HG03432 (cell line): ENCODE measurements around the gene HIRA.
A peak's percentile ranks its signal among the peaks of the same experiment; 100 is the strongest.
"Not testable (repeated sequence)": the region's sequence is repeated elsewhere in the genome, so short reads cannot be mapped to it uniquely, and the experiment has no call there.

Experiments used
- ATAC-seq: cut with Tn5 transposase; IDR thresholded peaks from one replicate; pipeline ENCODE4 v1.9.1; 2021; ENCODE audit warnings: mild to moderate bottlenecking, moderate library complexity; ENCODE audit not compliant: unreplicated experiment

HIRA gene

DNA sequence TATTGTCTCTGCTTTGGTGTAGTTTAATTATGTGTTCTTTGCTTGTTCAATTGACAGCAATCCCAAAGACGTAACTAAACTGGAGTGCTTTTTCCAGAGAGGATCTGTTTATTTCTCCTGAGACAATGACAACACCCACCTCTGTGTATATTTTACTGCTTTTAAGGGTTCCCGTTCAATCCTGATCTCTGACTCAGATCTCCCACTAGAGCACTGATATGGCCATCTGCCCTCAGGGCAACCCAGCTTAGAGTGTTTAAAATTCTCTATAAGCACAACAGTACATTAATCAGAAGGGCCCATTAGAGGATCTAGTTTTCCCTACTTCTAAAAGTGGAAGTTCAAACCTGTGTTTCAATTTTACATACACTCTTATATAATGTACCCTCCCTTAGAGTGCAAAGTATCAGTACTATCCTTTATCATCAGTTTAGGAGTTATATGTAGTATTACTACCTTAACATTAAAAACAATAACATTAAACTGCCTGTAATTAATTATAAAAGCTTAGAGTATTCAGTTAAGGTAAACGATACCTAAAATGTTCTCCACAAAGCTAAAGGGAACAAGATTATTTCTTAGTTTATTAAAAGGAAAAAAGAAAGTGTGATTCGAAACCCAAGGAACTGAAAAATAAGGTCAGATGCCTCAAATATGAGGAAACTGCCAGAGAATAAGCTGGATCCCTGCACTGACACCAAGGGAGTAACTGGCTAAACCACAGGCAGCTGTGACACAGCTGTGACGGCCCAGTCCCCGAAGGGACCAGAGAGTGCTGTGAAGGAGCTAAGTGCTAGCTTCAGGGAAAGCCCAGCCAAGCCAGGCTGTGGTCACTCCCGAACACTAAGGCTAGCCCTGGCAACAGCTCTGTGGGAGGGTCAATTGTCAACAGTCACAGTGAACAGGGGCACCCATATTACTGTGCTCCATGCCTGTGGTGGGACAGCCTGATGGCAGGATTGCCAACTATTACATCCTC, 32.2 kb upstream of the HIRA start:
- no peak for ATAC-seq

DNA sequence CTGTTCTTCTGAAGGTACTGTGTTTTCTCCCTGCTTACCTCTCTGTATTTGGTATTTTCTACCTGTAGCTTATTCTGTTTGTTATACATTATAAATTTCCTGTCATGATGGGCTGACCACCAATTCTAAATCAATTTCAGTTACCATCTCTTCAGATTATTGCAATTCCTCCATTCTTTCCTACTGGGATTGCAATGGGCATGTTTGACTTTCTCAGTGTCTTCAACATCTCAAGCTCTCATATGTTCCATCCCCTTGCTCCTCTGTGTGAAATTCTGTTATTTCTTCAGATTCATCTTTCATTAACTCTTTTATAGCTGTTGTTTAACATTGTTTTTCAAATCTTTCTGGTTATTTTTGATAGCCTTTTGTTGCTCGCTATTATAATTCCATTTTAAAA, 31.5 kb upstream of the HIRA start:
- ATAC-seq = no peak

DNA sequence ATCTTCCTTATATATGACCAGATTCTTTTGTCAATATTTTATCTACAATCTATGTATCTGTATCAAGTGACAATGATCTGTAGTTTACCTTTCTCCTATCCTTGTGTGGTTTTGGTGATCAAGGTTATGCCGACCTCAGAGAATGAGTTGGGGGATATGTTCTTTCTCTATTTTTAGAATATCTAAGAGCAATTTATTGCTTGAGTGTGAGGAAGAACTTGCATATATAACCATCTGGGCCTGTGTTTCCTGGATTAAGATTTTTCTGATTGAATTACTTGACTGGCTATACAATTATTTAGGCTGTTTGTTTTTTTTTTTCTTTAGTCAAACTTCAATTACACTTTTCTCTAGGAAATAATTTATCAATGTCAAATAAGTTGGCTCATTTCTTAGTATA, 30.0 kb upstream of the HIRA start:
- ATAC-seq = no peak

DNA sequence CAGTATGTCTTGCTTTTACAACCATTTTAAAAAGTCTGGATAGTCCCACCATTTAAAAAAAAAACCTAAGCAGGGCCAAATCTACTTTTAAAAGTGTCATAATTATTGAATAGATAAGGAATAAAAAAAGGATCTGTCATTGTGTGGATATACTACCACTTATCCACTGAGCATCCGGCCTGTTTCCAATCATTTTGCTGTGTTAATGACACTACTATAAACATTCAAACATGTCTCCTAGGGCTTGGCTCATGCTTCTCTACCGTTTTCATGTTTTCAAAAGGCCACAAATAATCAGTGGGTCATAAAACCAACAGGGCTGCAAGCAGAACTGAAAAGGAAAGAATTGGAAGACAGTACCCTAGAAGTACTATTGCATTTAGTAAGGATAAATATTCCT, 28.5 kb upstream of the HIRA start:
- no peak for ATAC-seq

DNA sequence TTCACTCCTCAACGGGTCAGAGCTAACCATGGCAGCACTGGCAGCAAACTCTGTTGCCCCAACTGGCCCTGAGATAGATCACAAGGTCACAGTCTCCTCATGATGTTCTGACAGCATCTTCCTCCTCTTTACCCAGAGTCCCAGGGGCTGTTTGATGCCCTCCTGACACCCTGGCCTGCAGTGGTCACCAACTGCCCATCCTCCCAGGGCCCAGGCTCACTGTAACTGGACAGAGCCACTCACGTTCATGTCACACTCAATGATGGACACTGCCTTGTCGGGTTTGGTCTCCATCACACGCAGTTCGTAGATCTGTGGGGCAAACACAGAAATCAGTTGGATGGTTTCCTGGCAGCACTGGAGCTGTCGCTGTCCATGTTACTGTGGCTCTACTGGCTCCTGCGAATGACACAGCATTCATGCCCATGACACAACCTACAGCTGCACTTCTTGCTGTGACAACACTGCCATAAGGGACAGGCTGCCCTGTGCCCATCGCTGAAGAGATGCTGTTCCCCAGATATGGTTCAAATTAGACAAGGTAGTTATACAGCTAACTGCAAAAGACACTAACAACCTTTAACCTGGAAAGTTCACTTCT, 26.4 kb upstream of the HIRA start:
- no peak for ATAC-seq

DNA sequence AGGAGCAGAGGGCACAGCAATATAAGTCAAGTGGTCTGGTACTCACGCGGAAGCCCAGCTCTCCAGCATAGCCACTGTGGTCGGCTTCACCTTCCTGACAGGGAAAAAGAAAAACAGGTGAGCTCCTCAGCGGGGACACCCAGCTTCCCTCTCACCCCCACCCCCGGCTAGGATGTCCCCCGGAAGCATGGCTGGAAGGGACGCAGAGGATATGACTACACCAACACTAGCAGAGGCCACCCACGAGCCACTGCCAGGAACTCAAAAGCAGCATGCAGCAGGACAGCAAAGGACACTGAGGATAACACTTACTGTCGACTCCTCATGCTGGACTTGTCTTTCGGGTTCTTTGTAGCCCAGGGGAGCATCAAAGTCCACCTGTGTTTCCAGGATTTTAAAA, 25.0 kb upstream of the HIRA start:
- no peak for ATAC-seq

DNA sequence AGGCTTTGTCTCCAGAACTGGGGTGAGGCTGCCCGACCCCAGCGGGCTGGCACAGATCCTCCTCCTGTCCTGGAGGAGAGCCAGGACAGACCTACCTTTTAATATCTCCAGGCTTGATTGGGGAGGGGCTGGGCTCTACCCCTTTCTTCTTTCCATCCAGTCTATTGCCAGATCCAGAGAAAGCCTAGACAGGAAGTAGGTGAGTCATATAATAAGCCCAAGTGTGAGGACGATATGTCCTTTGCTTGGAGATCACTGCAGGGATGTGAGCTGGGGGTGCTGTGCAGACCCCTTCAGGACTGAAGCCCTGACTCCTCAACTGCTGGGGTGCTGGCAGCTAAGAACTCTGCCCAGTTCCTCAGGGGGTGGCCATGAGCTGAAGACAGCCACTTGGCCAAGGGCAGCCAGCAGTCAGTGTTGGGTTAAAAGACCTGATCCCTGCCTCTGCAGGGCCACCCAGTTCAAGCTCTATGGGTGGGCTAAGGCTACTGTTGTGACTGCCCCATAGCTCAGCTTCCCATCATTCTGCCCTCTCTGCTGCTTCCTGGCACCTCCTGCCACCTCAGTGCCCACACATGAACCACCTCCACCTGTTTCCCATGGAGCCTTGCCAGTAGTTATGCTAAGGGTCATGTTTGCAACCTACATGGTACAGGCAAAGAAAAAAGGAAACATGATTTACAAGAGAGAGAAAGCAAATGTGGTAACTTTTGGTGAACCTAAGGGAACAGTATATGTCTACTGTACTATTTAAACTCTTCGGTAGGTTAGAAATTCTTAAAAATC, 24.2 kb upstream of the HIRA start:
- no peak for ATAC-seq

DNA sequence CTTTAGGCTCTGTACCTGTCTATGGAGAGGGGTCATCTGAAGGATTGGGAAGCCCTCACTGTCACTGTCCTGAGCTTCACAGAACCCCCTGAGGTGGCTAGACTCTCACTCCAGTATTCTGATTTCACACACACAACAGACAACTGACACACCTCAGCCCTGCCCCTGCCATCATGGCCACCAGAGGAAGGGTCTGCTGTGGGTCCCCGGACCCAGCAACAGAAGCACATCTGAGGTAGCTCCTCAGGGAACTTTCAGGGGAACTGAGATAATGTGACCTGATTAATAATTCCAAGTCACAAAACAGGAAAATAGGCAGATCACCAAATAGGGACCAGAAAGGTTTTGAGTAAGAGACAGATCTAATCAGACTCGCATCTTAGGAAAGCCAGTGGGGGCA, 23.5 kb upstream of the HIRA start:
- no peak for ATAC-seq

DNA sequence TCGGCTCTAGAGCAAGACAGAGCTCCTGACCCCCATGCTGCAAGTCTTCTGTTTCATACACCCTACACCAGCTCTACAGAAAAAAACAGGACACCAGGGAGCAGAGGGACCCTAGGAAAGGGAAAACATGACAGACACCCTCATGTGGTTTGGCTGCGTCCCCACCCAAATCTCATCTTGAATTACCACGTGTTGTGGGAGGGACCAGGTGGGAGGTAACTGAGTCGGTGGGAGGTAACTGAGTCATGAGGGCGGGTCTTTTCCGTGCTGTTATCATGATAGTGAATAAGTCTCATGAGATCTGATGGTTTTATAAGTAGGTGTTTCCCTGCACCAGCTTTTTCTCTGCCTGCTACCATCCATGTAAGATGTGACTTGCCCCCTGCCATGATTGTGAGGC, 22.6 kb upstream of the HIRA start:
- ATAC-seq = no peak

DNA sequence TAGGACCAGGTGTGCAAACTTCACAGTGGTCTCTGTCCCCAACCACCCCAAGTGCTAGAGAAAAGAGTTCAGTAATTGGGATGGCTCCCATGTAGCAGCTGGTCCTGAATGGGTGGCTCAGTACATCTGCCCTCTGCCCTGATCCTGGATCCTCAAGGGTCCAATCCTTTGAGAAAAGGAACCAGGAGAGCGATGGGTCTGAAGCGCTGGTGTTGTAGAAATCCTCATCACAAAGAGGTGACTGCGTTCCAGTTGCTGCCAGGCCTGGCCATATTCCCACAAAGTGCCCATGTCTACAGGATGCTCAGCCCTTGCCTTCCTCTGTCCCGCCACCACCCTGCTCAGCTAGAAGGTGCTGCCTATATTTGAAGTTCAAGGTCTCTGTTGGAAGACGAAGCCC, 22.2 kb upstream of the HIRA start:
- no peak for ATAC-seq

DNA sequence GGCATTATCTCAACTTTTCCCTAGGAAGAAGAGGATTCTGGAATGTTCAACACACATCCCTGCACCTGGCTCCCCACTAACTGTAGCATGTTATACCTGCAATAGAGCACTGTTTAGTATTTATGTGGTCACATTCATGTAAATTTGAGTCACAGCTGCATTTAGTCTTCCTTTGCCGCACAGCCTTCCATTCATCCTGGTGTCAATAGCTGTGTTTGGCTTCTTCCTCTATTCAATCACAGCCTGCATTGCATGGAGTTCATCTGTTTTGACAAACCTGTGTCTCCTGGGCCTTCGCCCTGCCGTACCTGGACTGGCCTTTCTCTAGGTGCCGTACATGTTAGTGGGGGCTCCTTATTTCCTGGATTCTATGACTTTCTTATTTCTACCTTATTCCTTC, 20.0 kb upstream of the HIRA start:
- ATAC-seq = no peak

DNA sequence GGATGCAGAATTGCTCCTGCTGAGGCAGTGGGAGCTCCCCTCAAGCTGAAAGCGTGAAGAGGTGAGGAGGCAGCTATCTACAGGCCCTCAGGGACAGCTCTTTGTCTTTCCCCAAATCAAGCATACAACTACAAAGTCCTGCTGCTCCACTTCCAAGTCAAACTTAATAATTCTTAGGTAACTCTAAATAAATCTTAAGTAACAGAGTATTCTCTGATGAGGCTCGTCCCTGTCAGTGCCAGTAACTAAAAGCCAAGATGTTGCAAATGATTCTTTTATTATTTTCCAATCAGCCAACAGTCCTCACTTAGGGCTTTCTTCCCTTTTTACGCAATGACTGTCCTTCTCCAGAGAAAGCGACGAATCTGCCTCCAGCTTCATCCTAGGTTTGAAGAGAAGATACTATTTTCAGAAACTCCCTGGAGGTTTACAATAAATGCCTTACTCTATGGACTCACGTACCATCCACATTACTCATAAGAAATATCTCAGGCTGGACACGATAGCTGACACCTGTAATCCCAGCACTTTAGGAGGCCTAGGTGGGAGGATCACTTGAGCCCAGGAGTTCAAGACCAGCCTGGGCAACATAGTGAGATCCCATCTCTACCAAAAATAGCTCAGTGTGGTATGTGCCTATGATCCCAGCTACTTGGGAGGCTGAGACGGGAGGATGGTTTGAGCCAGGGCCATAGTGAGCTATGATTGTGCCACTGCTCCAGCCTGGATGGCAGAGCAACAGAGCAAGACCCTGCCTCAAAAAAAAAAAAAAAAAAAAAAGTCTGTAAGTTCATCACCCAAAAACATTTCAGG, 19.0 kb upstream of the HIRA start:
- no peak for ATAC-seq

DNA sequence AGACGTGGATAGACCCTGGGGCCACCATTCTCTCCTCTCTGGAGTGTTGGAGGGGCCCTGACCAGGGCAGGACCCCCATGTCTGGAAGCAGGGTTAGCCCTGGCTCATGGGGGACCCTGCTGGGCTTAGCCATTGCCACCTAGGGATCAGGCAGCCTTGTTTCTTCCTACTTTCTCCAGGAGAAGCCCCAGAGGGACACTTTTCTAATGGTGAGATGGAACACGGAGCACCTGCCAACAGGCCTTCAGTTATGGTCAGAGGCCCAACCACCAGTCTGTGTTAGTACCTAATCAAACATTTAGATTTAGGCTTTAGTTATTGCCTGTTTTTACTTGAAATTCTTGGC, 17.9 kb upstream of the HIRA start:
- no peak for ATAC-seq

DNA sequence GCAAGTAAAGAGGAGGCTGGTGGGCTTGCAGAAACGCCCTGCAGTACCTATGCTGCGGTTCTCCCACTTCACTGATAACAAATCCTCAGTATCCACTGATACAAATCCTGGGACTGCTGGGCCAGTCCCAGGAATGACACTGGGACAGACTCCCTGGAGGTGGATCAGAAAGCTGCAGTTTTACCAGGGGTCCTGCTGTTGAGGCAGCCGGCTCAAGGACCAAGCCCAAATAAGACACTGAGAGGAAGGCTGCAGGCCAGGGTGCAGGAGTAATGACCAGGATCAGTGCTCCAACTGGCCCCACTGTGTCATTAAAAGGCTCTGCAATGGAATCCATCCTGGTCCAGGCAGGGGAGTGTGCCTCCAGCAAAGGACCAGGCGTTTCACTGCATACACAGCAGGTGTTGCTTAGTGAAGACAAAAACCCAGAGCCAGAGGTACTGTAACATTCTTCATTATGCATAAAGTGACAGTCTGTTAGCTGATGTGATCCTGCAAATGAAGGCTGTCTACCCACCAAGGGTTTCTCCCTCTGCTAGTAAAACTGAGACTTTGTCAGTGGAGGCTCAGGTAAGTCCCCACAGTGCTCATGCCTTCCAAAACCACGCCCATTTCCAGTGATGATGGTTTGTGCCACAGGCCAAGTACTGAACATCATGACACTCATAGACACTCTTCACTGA, 17.3 kb upstream of the HIRA start:
- ATAC-seq = no peak

DNA sequence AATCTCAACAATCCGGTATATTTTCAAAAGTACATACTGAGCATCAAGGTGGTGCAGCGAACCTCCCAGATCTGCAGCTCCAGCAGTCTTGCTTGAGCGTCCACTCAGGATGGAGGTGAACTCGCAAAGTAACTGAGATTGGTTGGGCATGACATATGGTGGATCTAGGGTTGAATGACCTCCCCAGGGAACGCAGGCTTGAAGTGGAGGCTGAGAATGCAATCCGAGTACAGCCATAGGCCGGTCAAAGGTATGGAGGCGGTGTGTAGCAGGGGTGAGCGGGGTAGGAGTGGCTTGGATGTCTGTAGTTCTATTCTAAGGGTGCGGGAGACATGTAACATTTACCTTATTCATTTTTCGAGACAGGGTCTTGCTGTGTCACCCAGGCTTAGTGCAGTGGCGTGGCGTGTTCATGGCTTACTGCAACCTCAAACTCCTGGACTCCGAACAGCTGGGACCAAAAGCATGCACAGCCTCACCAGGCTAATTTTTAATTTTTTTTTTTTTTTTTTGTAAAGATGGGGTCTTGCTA, 16.6 kb upstream of the HIRA start:
- ATAC-seq = peak; percentile 38

DNA sequence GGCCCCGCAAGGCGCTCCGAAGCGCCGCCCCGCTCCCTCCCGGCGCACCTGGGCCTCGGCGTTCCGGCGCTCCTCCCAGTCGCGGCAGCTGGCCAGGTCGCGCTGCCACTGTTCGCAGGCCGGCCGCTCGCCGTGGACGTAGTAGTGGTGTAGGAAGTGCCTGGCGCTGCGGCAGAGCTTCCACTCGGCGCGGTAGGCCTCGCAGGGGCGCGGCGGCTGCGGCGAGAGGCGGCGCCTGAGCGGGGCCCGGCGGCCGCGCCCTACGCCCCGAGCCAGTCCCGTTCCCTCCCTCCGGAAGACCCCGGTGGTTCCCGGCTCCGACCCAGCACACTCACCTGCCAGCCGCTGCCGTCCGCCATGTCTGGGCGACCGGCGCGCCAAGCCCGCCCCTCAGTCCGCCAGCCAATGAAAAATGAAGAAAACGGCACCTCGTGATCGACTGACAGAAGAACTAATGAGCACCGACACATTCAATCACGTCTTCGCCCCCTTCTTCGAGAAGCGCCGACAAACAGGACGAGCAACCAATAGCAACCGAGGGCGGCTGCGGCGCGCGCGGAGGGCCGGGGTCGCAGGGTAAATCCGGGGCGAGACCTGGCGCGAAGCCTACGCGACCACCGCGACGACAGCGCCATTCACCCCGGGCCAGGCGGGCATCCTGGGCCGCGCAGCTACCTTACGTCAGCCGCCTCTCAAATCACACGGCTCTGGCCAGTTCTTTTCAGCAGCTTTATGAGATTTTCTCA, 16.0 kb upstream of the HIRA start, which contains the start of gene C22orf39:
TSS of gene C22orf39 (minus strand) at position 382 of the 746 bp plus-strand sequence. CDS start at position 359, 23 bp downstream.
- peak; percentile 85 for ATAC-seq

DNA sequence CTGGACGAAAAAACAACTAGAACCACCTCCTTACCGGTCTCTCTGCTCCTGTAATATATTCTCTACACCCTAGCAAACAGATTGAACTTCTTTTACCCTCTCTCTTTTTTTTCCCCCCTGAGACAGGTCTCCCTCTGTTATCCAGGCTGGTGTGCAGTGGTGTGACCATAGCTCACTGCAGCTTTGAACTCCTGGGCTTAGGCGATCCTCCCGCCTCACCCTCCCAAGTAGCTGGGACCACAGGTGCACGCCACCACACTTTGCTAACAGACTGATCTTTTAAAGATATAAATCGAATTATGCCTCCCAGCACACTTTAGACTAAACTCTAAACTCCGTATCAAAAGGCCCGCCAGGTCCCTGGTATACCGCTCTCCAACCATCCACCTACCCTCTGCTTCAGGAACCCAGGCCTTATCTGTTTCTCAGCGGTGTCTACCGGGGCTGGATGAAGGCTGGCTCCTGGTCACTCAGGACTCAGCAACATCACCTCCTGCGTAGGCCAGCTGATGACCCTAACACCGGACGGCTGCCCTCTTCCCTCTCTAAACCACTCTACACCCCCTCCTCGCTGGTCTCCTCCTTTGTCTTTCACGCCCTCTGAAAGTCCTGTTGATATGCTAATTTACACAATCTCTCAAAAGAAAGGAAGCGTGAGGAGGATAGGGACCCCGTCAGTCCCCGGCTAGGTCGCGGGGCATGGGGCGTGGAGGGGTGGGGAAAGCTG, 15.2 kb upstream of the HIRA start:
- no peak for ATAC-seq

DNA sequence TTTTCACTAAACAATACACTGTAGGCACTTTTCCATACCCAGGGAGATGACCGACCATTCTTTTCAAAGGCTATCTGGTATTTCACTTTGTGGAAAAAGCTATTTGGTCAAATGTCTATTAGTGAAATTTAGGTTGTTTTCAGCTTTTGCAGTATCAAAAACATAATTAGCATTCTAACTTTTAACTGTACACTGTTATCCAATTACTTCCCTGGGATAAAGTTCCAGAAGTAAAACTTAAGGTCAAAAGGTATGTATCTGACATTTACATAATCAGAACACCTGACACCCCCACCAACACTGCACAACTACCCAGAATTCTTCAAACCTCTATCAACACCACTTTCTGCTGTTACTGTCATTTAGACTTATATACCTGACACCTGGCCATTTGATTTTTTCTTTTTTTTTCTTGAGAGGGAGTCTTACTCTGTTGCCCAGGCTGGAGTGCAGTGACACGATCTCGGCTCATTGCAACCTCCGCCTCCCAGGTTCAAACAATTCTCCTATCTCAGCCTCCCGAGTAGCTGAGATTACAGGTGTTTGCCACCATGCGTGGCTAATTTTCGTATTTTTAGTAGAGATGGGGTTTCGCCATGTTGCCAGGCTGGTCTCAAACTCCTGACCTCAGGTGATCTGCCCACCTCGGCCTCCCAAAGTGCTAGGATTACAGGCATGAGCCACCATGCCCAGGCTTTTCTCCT, 13.9 kb upstream of the HIRA start:
- ATAC-seq = not testable (repeated sequence)
